Nephron progenitor cell (in vitro differentiated cells): Measurements from ENCODE around the gene CTNNA3.
"Not testable (repeated sequence)": the region's sequence is repeated elsewhere in the genome, so short reads cannot be mapped to it uniquely, and the experiment has no call there.

ENCODE experiments used
- DNase-seq: peaks from one replicate; pipeline ENCODE4 v3.0.0; 2021
- H3K27ac Mint-ChIP-seq: 2 replicates; pipeline ENCODE4 v1.8.0; 2021; ENCODE audit warnings: mild to moderate bottlenecking, moderate library complexity, mixed read lengths
- H3K27me3 Mint-ChIP-seq: 2 replicates; pipeline ENCODE4 v1.8.0; 2021; ENCODE audit warnings: mild to moderate bottlenecking, low read depth, mixed read lengths; ENCODE audit not compliant: poor library complexity
- H3K36me3 Mint-ChIP-seq: 2 replicates; pipeline ENCODE4 v1.8.0; 2021; ENCODE audit warnings: low read depth, mixed read lengths
- H3K4me1 Mint-ChIP-seq: 2 replicates; pipeline ENCODE4 v1.8.0; 2021; ENCODE audit warnings: mixed read lengths
- H3K4me3 Mint-ChIP-seq: 2 replicates; pipeline ENCODE4 v1.8.0; 2021; ENCODE audit warnings: mild to moderate bottlenecking, moderate library complexity, mixed read lengths
- H3K9me3 Mint-ChIP-seq: 2 replicates; pipeline ENCODE4 v1.8.0; 2021; ENCODE audit warnings: mild to moderate bottlenecking, moderate library complexity, mixed read lengths
- CTCF ChIP-seq: fragments of 200-600 bp; sonication (generic); IDR thresholded peaks from 2 replicates; pipeline ENCODE4 v1.5.0; 2021; ENCODE audit warnings: antibody characterized with exemption

Gene CTNNA3

GRCh38 chr10:66353422-66353821, 1342.6 kb downstream of the CTNNA3 start:
- no peaks in the 10 kb centered on the region for H3K36me3 Mint-ChIP-seq
- no peak overlapping the region for H3K4me3 Mint-ChIP-seq
- peak overlapping the region; percentile 60 for H3K27ac Mint-ChIP-seq
- H3K4me1 Mint-ChIP-seq: peaks cover 12% of the 10 kb centered on the region
- peaks cover 5% of the 10 kb centered on the region for H3K27me3 Mint-ChIP-seq
- DNase-seq: no peak
- no peaks in the 10 kb centered on the region for H3K9me3 Mint-ChIP-seq
- TF ChIP-seq CTCF: no peak

GRCh38 chr10:66350622-66351399, 1345.2 kb downstream of the CTNNA3 start:
- Mint-ChIP-seq H3K27me3 (peaks cover 5% of the 10 kb centered on the region), H3K9me3 (no peaks in the 10 kb centered on the region), H3K4me1 (peaks cover 12% of the 10 kb centered on the region), H3K36me3 (no peaks in the 10 kb centered on the region), H3K27ac (no peak overlapping the region), H3K4me3 (no peak overlapping the region)
- TF ChIP-seq CTCF: no peak
- DNase-seq: no peak

- no peak overlapping the region for H3K27ac Mint-ChIP-seq
- no peak for DNase-seq
These were observed 1346.3 kb downstream of the CTNNA3 start for GRCh38 chr10:66349726-66350125.

GRCh38 chr10:66349076-66349475, 1346.9 kb downstream of the CTNNA3 start:
- Mint-ChIP-seq H3K4me1 (peaks cover 12% of the 10 kb centered on the region), H3K27me3 (no peaks in the 10 kb centered on the region), H3K27ac (no peak overlapping the region), H3K36me3 (no peaks in the 10 kb centered on the region), H3K9me3 (no peaks in the 10 kb centered on the region), H3K4me3 (no peak overlapping the region)
- TF ChIP-seq CTCF: no peak
- no peak for DNase-seq

More at GRCh38 chr10:66349726-66350125, 1346.3 kb downstream of the CTNNA3 start:
- H3K4me3 Mint-ChIP-seq: no peak overlapping the region
- TF ChIP-seq CTCF: no peak
- H3K9me3 Mint-ChIP-seq: no peaks in the 10 kb centered on the region
- no peaks in the 10 kb centered on the region for H3K36me3 Mint-ChIP-seq
- H3K27me3 Mint-ChIP-seq: peaks cover 5% of the 10 kb centered on the region
- H3K4me1 Mint-ChIP-seq: peaks cover 12% of the 10 kb centered on the region

GRCh38 chr10:66337211-66337610, 1358.8 kb downstream of the CTNNA3 start:
- Mint-ChIP-seq H3K4me1 (no peaks in the 10 kb centered on the region), H3K4me3 (no peak overlapping the region), H3K27me3 (no peaks in the 10 kb centered on the region), H3K36me3 (no peaks in the 10 kb centered on the region), H3K27ac (no peak overlapping the region), H3K9me3 (peaks cover 25% of the 10 kb centered on the region)
- TF ChIP-seq CTCF: no peak
- no peak for DNase-seq

GRCh38 chr10:66336791-66337190, 1359.2 kb downstream of the CTNNA3 start:
- H3K36me3 Mint-ChIP-seq: no peaks in the 10 kb centered on the region
- no peaks in the 10 kb centered on the region for H3K27me3 Mint-ChIP-seq
- H3K27ac Mint-ChIP-seq: no peak overlapping the region
- no peaks in the 10 kb centered on the region for H3K4me1 Mint-ChIP-seq
- no peak for TF ChIP-seq CTCF
- DNase-seq: no peak
- no peak overlapping the region for H3K4me3 Mint-ChIP-seq
- peaks cover 25% of the 10 kb centered on the region for H3K9me3 Mint-ChIP-seq

GRCh38 chr10:66335753-66336152, 1360.2 kb downstream of the CTNNA3 start:
- not testable (repeated sequence) for DNase-seq, H3K36me3 Mint-ChIP-seq, H3K27ac Mint-ChIP-seq, H3K27me3 Mint-ChIP-seq, H3K4me3 Mint-ChIP-seq, H3K4me1 Mint-ChIP-seq
- H3K9me3 Mint-ChIP-seq: peaks cover 25% of the 10 kb centered on the region
